GM18508 (cell line): ENCODE measurements around the gene C5.

Experiments
- ATAC-seq: cut with Tn5 transposase; IDR thresholded peaks from one replicate; pipeline ENCODE4 v1.9.1; 2021; ENCODE audit warnings: moderate number of reproducible peaks; ENCODE audit not compliant: insufficient read depth, unreplicated experiment

Gene C5

DNA sequence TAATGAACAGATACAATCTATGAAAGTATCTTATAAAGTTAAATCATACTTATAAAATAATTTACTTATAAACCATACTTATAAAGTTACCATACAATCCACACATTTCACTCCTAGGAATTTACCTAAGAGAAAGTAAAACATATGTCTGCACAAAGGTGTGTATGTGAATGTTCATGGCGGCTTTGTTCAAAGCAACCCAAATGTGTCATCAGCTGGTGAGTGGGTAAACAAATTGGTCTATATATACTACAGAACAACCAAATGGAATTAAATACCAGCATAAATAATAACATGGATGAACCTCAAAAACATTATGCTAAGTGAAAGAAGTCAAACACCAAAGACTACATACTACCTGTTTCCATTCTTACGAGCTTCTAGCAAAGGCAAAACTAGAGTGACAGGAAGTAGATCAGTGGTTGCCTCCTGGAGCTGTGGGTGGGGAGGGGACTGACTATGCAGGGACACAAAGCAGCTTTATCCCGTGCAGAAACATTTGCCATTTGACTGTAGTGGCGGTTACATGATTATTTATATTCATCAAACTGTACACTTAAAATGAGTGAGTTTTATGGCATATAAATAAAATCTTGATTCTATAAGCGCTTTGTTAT, 134.1 kb downstream of the C5 start:
- ATAC-seq = no peak

DNA sequence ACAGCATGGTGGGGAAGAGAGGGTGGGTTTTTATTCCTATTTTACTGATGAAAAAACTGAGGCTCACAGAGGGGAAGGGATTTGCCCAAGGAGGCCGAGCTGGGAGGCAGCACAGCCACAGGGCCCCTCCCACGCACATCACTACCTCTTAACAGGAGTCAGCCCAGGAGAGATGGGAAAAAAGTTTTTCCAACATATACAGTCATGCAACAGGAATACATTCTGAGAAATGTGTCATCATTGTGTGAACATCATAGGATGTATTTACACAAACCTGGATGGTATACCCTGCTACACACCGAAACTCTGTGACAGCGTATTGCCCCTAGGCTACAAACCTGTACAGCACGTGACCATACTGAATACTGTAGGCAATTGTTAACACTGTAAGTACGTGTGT, 135.1 kb downstream of the C5 start:
- no peak for ATAC-seq

DNA sequence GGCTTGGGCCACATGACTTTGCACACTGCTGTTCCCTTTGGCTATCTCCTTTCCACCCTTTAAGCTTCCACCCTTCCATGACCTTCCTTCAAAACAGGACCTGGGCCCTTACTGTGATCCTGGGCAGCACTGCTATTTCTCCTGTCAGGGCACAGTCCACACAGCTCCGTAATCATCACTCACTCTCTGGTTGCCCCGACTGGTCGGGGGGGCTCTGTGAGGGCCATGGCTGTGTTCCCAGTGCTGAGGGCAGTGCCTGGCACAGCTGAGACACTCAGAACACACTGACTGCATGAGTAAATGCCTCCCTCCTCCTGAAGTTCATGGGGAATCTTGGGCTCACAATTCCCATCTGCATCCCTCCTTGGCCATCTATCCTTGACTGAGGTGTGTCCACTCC, 135.7 kb downstream of the C5 start:
- ATAC-seq = no peak

DNA sequence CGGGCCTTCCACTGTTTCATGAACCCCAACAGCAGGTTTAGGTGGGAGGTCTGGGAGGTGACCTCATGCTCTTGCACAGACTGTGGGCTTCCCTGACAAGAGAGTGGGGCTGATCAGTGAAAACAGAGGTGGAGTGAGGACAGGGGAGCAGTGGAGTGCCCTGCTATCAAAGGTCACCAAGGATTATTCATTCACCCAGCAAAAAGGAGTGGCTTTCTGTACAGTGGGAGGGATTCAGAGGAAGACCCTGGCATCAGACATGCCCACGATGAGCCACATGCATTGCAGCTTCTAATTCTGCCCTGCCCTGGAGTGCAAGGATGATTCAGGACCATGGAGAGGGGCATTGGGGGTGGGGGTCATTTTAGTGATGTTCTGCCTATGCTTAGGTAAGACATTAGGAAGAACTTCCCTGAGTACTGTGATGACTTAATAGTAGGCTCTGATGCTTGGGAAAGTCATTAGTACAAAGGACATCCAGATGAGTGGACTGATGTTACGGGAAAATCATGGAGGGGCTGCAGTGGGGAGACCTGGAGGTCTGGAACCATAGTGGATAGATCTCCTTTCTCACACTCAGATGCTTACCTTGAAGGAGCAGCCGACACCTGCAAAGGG, 136.3 kb downstream of the C5 start:
- no peak for ATAC-seq

- ATAC-seq = no peak
These were observed 137.0 kb downstream of the C5 start for GRCh38 chr9:120912958-120913646.

DNA sequence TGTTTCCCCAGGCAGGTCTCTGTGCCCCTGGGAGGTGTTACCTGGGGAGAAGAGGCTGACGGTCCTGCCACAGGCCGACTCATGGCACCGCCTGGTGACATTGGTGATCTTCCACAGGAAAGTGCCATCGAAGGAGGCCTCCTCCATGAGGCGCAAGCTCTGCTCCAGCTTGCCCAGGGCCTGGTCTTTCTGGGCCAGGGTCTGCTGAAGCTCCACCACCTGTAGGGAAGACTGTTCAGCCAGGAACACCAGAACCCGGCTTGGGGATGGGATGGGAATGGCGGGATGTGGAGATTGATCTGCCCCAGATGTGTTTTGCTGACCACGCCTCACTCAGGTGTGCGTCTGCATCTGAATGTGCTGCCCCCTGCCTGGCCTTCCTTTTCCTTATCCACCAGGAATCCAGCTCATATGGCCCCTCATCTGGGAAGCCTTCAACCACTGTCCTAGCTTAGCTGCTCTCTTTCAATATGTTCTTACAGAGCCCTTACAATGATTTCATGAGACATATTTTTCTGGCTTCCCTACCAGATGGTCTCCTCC, 138.7 kb downstream of the C5 start:
- no peak for ATAC-seq

DNA sequence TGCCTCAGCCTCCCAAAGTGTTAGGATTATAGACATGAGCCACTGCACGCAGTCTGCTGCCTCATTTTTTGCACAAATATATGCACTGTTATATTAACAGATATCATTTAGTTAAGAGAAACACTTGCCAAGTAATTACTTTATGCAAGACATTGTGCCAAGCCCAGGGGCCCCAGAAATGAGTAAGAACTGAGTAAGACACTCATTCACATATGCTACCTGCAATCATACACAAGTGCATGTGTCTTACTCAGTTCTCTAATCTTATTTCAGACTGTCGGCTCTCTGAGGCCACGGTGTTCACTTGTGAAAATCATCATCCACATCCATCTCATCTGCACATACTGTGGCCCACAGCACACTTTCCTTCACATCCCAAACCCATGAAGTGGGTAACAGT, 139.4 kb downstream of the C5 start:
- ATAC-seq = no peak

DNA sequence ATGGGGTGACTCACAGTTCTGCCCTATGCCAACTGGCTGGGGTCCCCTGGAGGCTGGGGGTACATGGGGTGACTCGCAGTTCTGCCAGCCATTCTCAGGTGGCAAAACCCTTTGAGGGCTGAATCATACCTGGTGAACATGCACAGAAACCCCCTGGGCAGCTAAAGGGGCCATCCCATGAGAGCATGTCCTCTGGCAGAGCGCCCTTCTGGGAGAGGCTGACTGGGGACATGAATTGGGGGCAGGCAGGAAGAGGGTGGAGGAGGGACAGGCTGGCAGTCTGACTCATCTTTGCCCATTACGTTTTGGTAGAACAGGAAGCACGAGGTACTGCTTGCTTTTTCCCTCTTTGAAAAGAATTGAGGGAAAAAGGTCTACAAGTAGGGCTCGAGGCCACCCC, 140.2 kb downstream of the C5 start:
- no peak for ATAC-seq

DNA sequence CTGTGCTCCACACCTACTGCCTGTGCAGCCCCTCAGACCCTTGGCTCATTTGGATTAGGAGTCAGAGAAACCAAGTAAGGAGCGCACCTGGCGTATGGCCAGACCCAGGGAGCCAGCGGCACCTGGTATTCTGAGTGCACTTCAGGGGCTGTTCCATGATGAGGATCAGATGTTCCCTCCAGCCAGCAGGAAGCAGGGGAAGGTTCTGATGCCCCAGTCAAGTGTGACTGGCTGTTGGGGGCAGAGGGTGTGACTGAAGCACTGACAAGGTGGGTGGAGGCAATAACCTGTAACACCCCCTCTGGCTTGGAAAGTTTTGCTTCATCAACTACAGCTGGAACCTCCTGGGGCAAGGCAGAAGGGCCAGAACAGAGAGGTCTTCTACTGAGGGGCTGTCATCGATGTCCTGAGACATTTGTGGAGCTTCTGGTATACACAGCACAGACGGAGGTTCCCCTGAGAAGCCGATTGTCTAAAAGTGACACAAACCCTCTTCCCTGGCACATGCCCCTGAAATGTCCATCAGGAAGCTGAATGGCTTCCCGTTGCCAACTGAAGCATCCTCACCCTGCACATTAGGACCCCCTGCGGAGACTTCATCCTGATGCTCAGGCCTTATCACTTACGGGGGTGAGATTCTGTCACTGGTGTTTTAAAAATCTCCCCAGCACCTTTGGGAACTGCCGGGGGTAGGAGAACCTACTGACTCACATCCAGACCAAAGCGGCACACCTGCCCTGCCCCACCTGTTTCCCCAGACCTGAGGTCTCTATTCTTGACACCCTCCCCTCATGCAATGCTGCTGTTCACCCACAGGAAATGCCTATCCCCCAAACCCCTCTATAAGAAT, 144.5 kb downstream of the C5 start:
- ATAC-seq = no peak

- no peak for ATAC-seq
These were observed 145.1 kb downstream of the C5 start for GRCh38 chr9:120904978-120905301.

- ATAC-seq = no peak
These were observed 145.8 kb downstream of the C5 start for GRCh38 chr9:120904061-120904977.

DNA sequence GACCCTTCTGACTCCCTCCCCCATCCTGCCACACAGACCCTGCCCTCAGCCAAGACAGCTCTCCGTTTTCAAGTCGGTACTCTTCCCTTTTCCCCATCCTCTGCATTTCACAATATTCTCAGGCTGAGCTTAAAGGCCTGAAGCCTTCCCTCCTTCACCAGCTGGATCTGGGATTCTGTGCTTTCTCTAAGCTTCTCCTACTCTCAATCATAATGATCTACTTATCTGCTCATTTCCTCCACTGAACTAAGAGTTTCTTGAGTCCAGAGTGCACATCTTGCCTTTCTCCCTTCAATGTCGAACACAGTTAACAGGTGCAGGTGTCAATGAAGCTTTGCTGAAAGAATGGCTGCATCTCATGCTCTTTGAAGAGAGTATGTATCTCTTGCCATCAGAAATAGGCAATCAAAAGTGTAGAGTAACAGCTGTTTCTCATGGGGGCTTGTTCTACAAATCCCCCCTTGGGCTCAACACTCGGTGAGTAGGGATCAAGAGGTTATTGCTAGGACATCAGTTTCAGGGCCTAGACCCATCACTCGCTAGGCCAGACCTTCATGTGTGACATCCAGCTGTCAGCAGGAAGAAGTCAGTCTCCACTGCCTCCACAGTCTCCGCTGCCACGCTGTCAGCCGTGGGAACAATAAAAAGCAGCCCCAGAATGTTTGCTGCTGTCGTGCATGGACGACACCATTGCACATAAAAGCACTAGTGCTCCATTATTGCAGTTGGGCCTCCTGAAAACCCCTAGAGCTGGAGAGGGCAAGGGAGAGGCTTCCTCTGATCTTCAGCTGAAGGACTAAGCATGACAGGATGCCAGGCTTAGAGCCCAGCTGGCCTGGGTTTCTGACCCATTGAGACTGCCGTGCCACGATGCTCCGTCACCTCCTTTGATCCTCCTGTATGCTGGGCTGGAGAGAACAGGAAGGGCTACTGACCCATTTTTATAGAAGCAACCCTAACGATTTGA, 147.2 kb downstream of the C5 start:
- no peak for ATAC-seq
